Psoas muscle (tissue), 8 donors: ENCODE data around the gene EGF. TPM values are rescaled to one million over a fixed set of nuclear protein-coding genes. Genes with fewer than 3 reads are reported as not detected.
A peak's percentile ranks its signal among the peaks of the same experiment; 100 is the strongest.

Experiments used
- ATAC-seq, 4 donors: fragments of 200-7000 bp; cut with Tn5 transposase; one replicate each; pipeline ENCODE4 v1.9.1; 2020; ENCODE audit warnings: moderate library complexity in 3 of 4, mild to moderate bottlenecking in 2 of 4
- DNase-seq, 2 donors: peaks; one replicate each; pipeline ENCODE4 v3.0.0-alpha.2; 2020
- H3K27ac ChIP-seq: fragments of 200-600 bp; one replicate; pipeline ENCODE4 v1.8.0; 2022
- H3K27me3 ChIP-seq, 3 donors: fragments of 200-600 bp in 1 of 3; one replicate each; pipeline versions ENCODE4 v1.6.1 to v1.8.0; 2013 to 2022; ENCODE audit warnings: low read length in 2 of 3, mild to moderate bottlenecking in 2 of 3, moderate library complexity in 1 of 3; ENCODE audit not compliant: insufficient read depth in 3 of 3
- H3K36me3 ChIP-seq, 2 donors: fragments of 200-600 bp in 1 of 2; one replicate each; pipeline versions ENCODE4 v1.6.1 to v1.8.0; 2013 to 2022; ENCODE audit warnings: low read depth in 1 of 2, mild to moderate bottlenecking in 1 of 2, moderate library complexity in 1 of 2; ENCODE audit not compliant: insufficient read depth in 1 of 2
- H3K4me1 ChIP-seq: fragments of 200-600 bp; one replicate; pipeline ENCODE4 v1.8.0; 2022
- H3K4me3 ChIP-seq: fragments of 200-600 bp; one replicate; pipeline ENCODE4 v1.8.0; 2022; ENCODE audit warnings: mild to moderate bottlenecking
- H3K9me3 ChIP-seq: fragments of 200-600 bp; one replicate; pipeline ENCODE4 v1.8.0; 2022
- WGBS, 3 donors: extraction: QIAGEN DNeasy Blood & Tissue Kit; methylation state at CpG; one replicate each; pipeline versions ENCODE4 v1.1.6 to v1.1.7; 2013; 5-methylcytosine and 5-hydroxymethylcytosine counted together
- intact Hi-C, 2 donors: fragments of 100-400 bp; cut with DNase I; formaldehyde crosslinking; loops; one replicate each; pipeline versions ENCODE4 v1.11.0 to v1.14.2; 2022
- polyA plus RNA-seq, 3 donors: library from polyadenylated mRNA; stranded (reverse); fragments of 200-250 nt; gene quantifications; one replicate each; pipeline ENCODE4 v1.2.3, GENCODE V29; 2013
- total RNA-seq, 4 donors: library from RNA; stranded (reverse); fragmentation: NEBNext Ultra II Directional in 2 of 4; extraction: Animal tissue kit (Norgen Biotek cat#: 25700) in 2 of 4; gene quantifications; one replicate each; pipeline versions ENCODE4 v1.2.1 to v1.2.4, GENCODE V29; 2021 to 2023
- TF ChIP-seq, protein P1 (sequence below): fragments of 200-600 bp; IDR thresholded peaks from one replicate; pipeline ENCODE4 v1.8.0; 2022; ENCODE audit warnings: antibody characterized with exemption
- donor health status: healthy with polysubstance abuse.
- donor health status: DM: no; HTN: no; CAD: no; lungs with moderate emphysema.
- donor health status: Bipolar disorder and iron deficiency.
- donor health status: healthy.
- donor health status: DM: yes; HTN: yes; CAD: no.
- donor health status: DM: no; HTN: no; CAD: no.
- donor health status: DM: no; HTN: no; CAD: no.
- donor health status: DM: yes; HTN: yes; CAD: no.

EGF gene
- total and polyA plus RNA-seq, 7 donors: 2.5 to 92.4 (median 37.1) TPM

DNA sequence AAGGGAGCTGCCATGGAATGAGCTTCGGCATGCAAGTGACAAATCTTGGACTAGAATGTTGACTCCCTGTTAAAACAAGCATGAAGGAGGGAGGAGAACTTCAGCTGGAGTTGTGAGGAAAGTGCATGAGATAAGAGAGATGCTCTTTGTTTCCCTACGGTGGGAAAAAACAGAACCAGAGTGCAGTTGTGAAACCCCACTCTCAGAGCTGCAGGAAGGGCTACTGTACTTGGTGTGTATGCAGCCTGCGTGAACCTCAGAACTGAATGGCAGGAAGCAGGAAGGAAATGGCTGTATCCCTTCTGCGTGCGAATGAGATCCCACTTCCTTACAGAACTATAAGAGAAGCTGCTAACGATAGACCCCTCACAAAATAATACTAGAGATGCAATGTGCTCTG is 57.2 kb downstream of the EGF start:
- Histone ChIP-seq H3K27me3 (no peaks in the 10 kb centered on the region), H3K4me3 (no peak overlapping the region), H3K4me1 (no peaks in the 10 kb centered on the region), H3K27ac (no peak overlapping the region), H3K9me3 (no peaks in the 10 kb centered on the region), H3K36me3 (peaks cover 0 to 68% of the 10 kb centered on the region in 2 donors)
- ATAC-seq: no peak
- DNase-seq: no peak
- TF ChIP-seq, protein P1, sequence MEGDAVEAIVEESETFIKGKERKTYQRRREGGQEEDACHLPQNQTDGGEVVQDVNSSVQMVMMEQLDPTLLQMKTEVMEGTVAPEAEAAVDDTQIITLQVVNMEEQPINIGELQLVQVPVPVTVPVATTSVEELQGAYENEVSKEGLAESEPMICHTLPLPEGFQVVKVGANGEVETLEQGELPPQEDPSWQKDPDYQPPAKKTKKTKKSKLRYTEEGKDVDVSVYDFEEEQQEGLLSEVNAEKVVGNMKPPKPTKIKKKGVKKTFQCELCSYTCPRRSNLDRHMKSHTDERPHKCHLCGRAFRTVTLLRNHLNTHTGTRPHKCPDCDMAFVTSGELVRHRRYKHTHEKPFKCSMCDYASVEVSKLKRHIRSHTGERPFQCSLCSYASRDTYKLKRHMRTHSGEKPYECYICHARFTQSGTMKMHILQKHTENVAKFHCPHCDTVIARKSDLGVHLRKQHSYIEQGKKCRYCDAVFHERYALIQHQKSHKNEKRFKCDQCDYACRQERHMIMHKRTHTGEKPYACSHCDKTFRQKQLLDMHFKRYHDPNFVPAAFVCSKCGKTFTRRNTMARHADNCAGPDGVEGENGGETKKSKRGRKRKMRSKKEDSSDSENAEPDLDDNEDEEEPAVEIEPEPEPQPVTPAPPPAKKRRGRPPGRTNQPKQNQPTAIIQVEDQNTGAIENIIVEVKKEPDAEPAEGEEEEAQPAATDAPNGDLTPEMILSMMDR: no peak
- intact Hi-C loops: loop anchor here (5.0 to 10.0 kb wide), 5 partner anchors 138 to 545 kb away; partner anchors contain the start of gene CASP6 (in 1 of the 2)
- 42 to 49% (median 44%) methylated on average over 6 of the region's 6 CpGs for WGBS, 3 donors

DNA sequence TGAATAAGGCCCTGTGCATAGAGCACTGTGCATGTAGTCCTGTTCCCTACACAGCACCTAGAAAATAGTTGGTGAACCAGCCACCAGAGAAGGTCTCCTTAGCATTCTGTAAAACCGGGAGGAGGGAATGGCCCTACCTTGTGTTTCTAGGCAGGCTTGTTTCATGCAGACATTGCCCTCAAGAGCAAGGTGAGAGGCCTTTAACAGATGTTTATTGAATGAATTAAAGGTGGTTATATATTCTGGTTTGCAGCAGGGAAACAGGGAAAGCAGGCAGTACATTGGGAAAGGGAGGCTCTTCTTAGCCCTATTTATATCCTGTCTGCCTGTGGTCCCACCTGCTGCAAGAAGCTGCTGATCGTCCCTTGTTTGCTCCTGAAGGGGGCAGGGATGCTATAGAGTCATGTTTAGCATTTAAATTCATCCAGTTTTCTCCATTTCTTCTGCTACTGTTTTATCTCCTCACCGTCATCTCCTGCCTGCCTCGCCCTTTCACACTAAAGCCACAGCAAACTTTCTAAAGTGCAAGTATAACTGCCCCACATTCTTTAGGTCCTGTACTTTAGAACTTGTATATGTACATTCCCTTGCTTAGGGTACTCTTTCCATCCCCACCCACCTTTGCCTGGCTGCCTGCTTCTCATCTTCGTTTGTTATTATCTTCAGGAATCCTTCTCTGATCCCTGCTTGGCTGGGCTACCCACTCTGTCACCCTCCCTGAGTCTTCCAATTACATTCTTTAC is 60.3 kb downstream of the EGF start:
- Histone ChIP-seq H3K9me3 (no peaks in the 10 kb centered on the region), H3K36me3 (peaks cover 0 to 79% of the 10 kb centered on the region in 2 donors), H3K4me1 (no peaks in the 10 kb centered on the region), H3K27me3 (no peaks in the 10 kb centered on the region), H3K27ac (no peak overlapping the region), H3K4me3 (no peak overlapping the region)
- TF ChIP-seq, protein P1: no peak
- WGBS, 3 donors: 58 to 60% (median 60%) methylated on average over 5 of the region's 5 CpGs
- peak in 1 of 4 donors; percentile 23 for ATAC-seq
- intact Hi-C loops: loop anchor here in 1 of 2 donors (10.0 kb wide), 3 partner anchors 268 to 548 kb away; partner anchors contain the start of gene CASP6
- DNase-seq: no peak

- intact Hi-C loops: loop anchor here in 1 of 2 donors (10.0 kb wide), 3 partner anchors 269 to 549 kb away; partner anchors contain the start of gene CASP6
- no peak overlapping the region for H3K4me3 ChIP-seq
- TF ChIP-seq, protein P1: no peak
- H3K27me3 ChIP-seq: no peaks in the 10 kb centered on the region
- no peak overlapping the region for H3K27ac ChIP-seq
- H3K4me1 ChIP-seq: no peaks in the 10 kb centered on the region
- 54 to 56% (median 54%) methylated on average over 2 of the region's 2 CpGs for WGBS, 3 donors
- ATAC-seq (no peak), DNase-seq (no peak)
- peaks cover 0 to 79% of the 10 kb centered on the region in 2 donors for H3K36me3 ChIP-seq
- H3K9me3 ChIP-seq: no peaks in the 10 kb centered on the region
Measured at GRCh38 chr4:109973529-109973905, 60.8 kb downstream of the EGF start.

DNA sequence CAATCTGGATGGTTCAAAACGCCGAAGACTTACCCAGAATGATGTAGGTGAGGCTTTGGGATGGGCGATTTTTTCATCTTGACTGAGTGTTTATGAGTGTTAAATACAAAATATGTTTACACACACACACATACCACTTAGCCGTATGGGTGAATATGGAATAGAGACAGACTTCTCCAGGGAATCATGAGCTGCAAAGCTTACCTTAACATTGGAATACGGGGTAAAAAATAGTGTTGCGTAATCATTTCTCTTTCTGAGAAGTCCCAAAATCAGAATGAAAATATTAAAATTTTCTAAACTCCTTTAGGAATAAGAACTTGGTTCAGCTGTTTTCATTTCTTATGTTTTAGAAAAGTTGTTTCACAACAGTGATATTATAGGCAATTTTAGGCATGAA is 63.5 kb downstream of the EGF start:
- ATAC-seq: no peak
- Histone ChIP-seq H3K4me1 (no peaks in the 10 kb centered on the region), H3K27ac (no peak overlapping the region), H3K27me3 (no peaks in the 10 kb centered on the region), H3K9me3 (no peaks in the 10 kb centered on the region), H3K36me3 (peaks cover 0 to 90% of the 10 kb centered on the region in 2 donors), H3K4me3 (no peak overlapping the region)
- no peak for DNase-seq
- TF ChIP-seq, protein P1: no peak
- intact Hi-C loops: loop anchor here (5.0 to 10.0 kb wide), 4 partner anchors 271 to 551 kb away; partner anchors contain the start of gene CASP6 (in 2 of the 2)
- WGBS, 3 donors: 86 to 93% (median 89%) methylated on average over 6 of the region's 6 CpGs
